Kidney (tissue), 14 donors: ENCODE measurements around the gene PITRM1. TPM values are rescaled to one million over a fixed set of nuclear protein-coding genes. Genes with fewer than 3 reads are reported as not detected.

Experiments
- DNase-seq, 5 donors: peaks; one replicate each; pipeline ENCODE4 v3.0.0-alpha.2; 2013 to 2020
- FAIRE-seq: peaks from 2 replicates; lab custom pipeline; 2012; peaks lifted over from hg19 to GRCh38; lab: Jason Lieb, UNC
- H3K27ac ChIP-seq, 2 donors: one replicate each; pipeline ENCODE4 v1.7.0; 2013; ENCODE audit warnings: low read depth in 2 of 2, low read length in 2 of 2, inconsistent platforms in 1 of 2
- H3K27me3 ChIP-seq: one replicate; pipeline ENCODE4 v1.7.1; 2013; ENCODE audit warnings: low read length, inconsistent platforms; ENCODE audit not compliant: control insufficient read depth, insufficient read depth
- H3K36me3 ChIP-seq, 3 donors: one replicate each; pipeline versions ENCODE4 v1.7.0 to v1.7.1; 2013; ENCODE audit warnings: low read length in 3 of 3, control low read depth in 1 of 3, inconsistent platforms in 1 of 3; ENCODE audit not compliant: insufficient read depth in 3 of 3, control insufficient read depth in 2 of 3
- H3K4me1 ChIP-seq, 3 donors: one replicate each; pipeline versions ENCODE4 v1.7.0 to v1.7.1; 2013; ENCODE audit warnings: low read length in 3 of 3, inconsistent platforms in 1 of 3, low read depth in 1 of 3; ENCODE audit not compliant: control insufficient read depth in 2 of 3, insufficient read depth in 2 of 3
- H3K4me3 ChIP-seq, 3 donors: one replicate each; pipeline versions ENCODE4 v1.7.0 to v1.8.1; 2013; ENCODE audit warnings: low read length in 3 of 3, control low read depth in 1 of 3, inconsistent platforms in 1 of 3
- H3K9ac ChIP-seq, 3 donors: one replicate each; pipeline versions ENCODE4 v1.7.0 to v1.7.1; 2013; ENCODE audit warnings: low read length in 3 of 3, control low read depth in 1 of 3, inconsistent platforms in 1 of 3
- H3K9me3 ChIP-seq, 3 donors: one replicate each; pipeline versions ENCODE4 v1.7.0 to v1.7.1; 2013; ENCODE audit warnings: low read length in 3 of 3, control low read depth in 1 of 3, inconsistent platforms in 1 of 3; ENCODE audit not compliant: control insufficient read depth in 2 of 3, insufficient read depth in 1 of 3
- CTCF ChIP-seq: IDR thresholded peaks from 3 replicates; pipeline ENCODE4 v1.5.1; 2012; ENCODE audit warnings: mild to moderate bottlenecking, moderate library complexity, borderline replicate concordance; ENCODE audit not compliant: insufficient read depth; ENCODE audit errors: extremely low read depth
- intact Hi-C: fragments of 100-400 bp; cut with DNase I; formaldehyde crosslinking; loops from one replicate; pipeline ENCODE4 v1.11.1; 2022
- polyA plus RNA-seq: library from polyadenylated mRNA; stranded (reverse); fragments of 350-450 nt; fragmentation: Illumina TruSeq; extraction: RNeasy Lipid Tissue Mini Kit (QIAGEN cat#74804); gene quantifications from one replicate; pipeline ENCODE4 v1.2.3, GENCODE V29; 2014; ENCODE audit warnings: low read depth, low replicate concordance; ENCODE audit not compliant: insufficient read depth
- total RNA-seq: library from RNA; stranded (reverse); fragmentation: NEBNext Ultra II Directional; extraction: Animal tissue kit (Norgen Biotek cat#: 25700); gene quantifications from one replicate; pipeline ENCODE4 v1.2.1, GENCODE V29; 2021
- donor health status: control.
- donor health status: control.
- donor health status: control.
- donor health status: control.
- donor health status: control.
- donor health status: DM: yes; HTN: yes; CAD: no.
- donor health status: Normal renal cell carcinoma (clear cell type).

Gene PITRM1
- total and polyA plus RNA-seq, 2 donors from 2014 or later = 28.8 to 60.7 TPM

GRCh38 chr10:3210251-3210877 is 37.8 kb upstream of the PITRM1 start:
- TF ChIP-seq CTCF = no peak
- no peaks in the 10 kb centered on the region for H3K27me3 ChIP-seq
- intact Hi-C loops = no loop called here
- no peaks in the 10 kb centered on the region for H3K36me3 ChIP-seq
- DNase-seq (no peak), FAIRE-seq (no peak)
- H3K9ac ChIP-seq = no peak overlapping the region
- H3K27ac ChIP-seq = no peak overlapping the region
- no peak overlapping the region for H3K4me3 ChIP-seq
- H3K9me3 ChIP-seq = no peaks in the 10 kb centered on the region
- H3K4me1 ChIP-seq = no peaks in the 10 kb centered on the region

GRCh38 chr10:3208481-3209406 is 36.2 kb upstream of the PITRM1 start:
- Histone ChIP-seq H3K9me3 (no peaks in the 10 kb centered on the region), H3K4me1 (no peaks in the 10 kb centered on the region), H3K27ac (no peak overlapping the region), H3K36me3 (no peaks in the 10 kb centered on the region), H3K4me3 (no peak overlapping the region), H3K27me3 (no peaks in the 10 kb centered on the region), H3K9ac (no peak overlapping the region)
- no peak for TF ChIP-seq CTCF
- FAIRE-seq (no peak), DNase-seq (no peak)
- intact Hi-C loops = no loop called here

GRCh38 chr10:3207351-3207750 is 34.8 kb upstream of the PITRM1 start:
- intact Hi-C loops = no loop called here
- Histone ChIP-seq H3K4me3 (no peak overlapping the region), H3K36me3 (no peaks in the 10 kb centered on the region), H3K27me3 (no peaks in the 10 kb centered on the region), H3K9me3 (no peaks in the 10 kb centered on the region), H3K9ac (no peak overlapping the region), H3K27ac (no peak overlapping the region), H3K4me1 (no peaks in the 10 kb centered on the region)
- no peak for FAIRE-seq
- TF ChIP-seq CTCF = no peak
- DNase-seq = no peak
